Smooth muscle cell (in vitro differentiated cells): Measurements from ENCODE around the gene IL36RN. TPM values are rescaled to one million over a fixed set of nuclear protein-coding genes. Genes with fewer than 3 reads are reported as not detected.

Source experiments
- DNase-seq: peaks from one replicate; lab custom pipeline; 2025; ENCODE audit not compliant: unreplicated experiment; lab: John Stamatoyannopoulos, UW
- H2AFZ ChIP-seq: fragments of 200-600 bp; sonication (generic); 2 replicates; pipeline ENCODE4 v1.6.0; 2016; ENCODE audit warnings: antibody characterized with exemption, low read depth, mild to moderate bottlenecking
- H3F3A ChIP-seq: fragments of 200-600 bp; sonication (generic); 2 replicates; pipeline ENCODE4 v1.6.0; 2017; ENCODE audit warnings: antibody characterized with exemption, low read depth
- H3K27ac ChIP-seq: fragments of 200-600 bp; sonication (generic); 2 replicates; pipeline ENCODE4 v1.5.1; 2016; ENCODE audit warnings: low read depth, mild to moderate bottlenecking
- H3K27me3 ChIP-seq: fragments of 200-600 bp; sonication (generic); 2 replicates; pipeline ENCODE4 v1.6.1; 2016; ENCODE audit warnings: low read depth, mild to moderate bottlenecking
- H3K36me3 ChIP-seq: fragments of 200-600 bp; sonication (generic); 2 replicates; pipeline ENCODE4 v1.5.1; 2016; ENCODE audit warnings: low read depth
- H3K4me1 ChIP-seq: fragments of 200-600 bp; sonication (generic); 2 replicates; pipeline ENCODE4 v1.5.1; 2016; ENCODE audit warnings: low read depth
- H3K4me2 ChIP-seq: fragments of 200-600 bp; sonication (generic); 2 replicates; pipeline ENCODE4 v1.6.0; 2016; ENCODE audit warnings: mild to moderate bottlenecking
- H3K4me3 ChIP-seq: fragments of 200-600 bp; sonication (generic); 2 replicates; pipeline ENCODE4 v1.5.1; 2016; ENCODE audit warnings: mild to moderate bottlenecking
- H3K79me2 ChIP-seq: fragments of 200-600 bp; sonication (generic); 2 replicates; pipeline ENCODE4 v1.6.0; 2016; ENCODE audit warnings: low read depth, mild to moderate bottlenecking
- H3K9ac ChIP-seq: fragments of 200-600 bp; sonication (generic); 2 replicates; pipeline ENCODE4 v1.6.0; 2016; ENCODE audit warnings: low read depth
- H3K9me3 ChIP-seq: fragments of 200-600 bp; sonication (generic); replicated peaks from 2 replicates; pipeline ENCODE4 v1.5.1; 2016; ENCODE audit warnings: low read depth
- H4K20me1 ChIP-seq: fragments of 200-600 bp; sonication (generic); 2 replicates; pipeline ENCODE4 v1.6.0; 2016; ENCODE audit warnings: low read depth
- CTCF ChIP-seq: fragments of 200-600 bp; sonication (generic); IDR thresholded peaks from 2 replicates; pipeline ENCODE4 v1.5.1; 2017; ENCODE audit warnings: borderline replicate concordance, mild to moderate bottlenecking, antibody characterized with exemption; ENCODE audit not compliant: insufficient read depth, poor library complexity, severe bottlenecking
- WGBS: methylation state at CpG from one replicate; pipeline ENCODE4 v1.1.7; 2016; ENCODE audit warnings: low lambda C conversion rate; 5-methylcytosine and 5-hydroxymethylcytosine counted together
- polyA plus RNA-seq: library from polyadenylated mRNA; unstranded; fragments of >200 nt; fragmentation: Nextera tagmentation; extraction: Ambion mirVana; gene quantifications from 2 replicates; pipeline ENCODE4 v1.2.1, GENCODE V29; 2016
- total RNA-seq: library from RNA; depleted of rRNA; stranded (reverse); fragments of >200 nt; gene quantifications from 2 replicates; pipeline ENCODE4 v1.2.3, GENCODE V29; 2014

The IL36RN gene
- total and polyA plus RNA-seq, 2 experiments from 2014 or later: 1.5 to 7.8 TPM

GRCh38 chr2:113075600-113075999 lies 16.6 kb downstream of the IL36RN start:
- WGBS: 90% methylated on average over 3 of the region's 3 CpGs
- Histone ChIP-seq H3K4me1 (no peaks in the 10 kb centered on the region), H3K27ac (no peak overlapping the region), H3K4me3 (no peak overlapping the region), H3K9me3 (no peaks in the 10 kb centered on the region), H3K9ac (no peak overlapping the region), H3K79me2 (no peaks in the 10 kb centered on the region), H3F3A (peaks cover 4% of the 10 kb centered on the region), H3K36me3 (no peaks in the 10 kb centered on the region), H4K20me1 (no peaks in the 10 kb centered on the region), H3K4me2 (no peak overlapping the region), H3K27me3 (peaks cover 25% of the 10 kb centered on the region), H2AFZ (no peak overlapping the region)
- DNase-seq: no peak
- TF ChIP-seq CTCF: no peak

GRCh38 chr2:113076954-113077669 lies 18.1 kb downstream of the IL36RN start:
- H3K4me3 ChIP-seq: no peak overlapping the region
- no peak for TF ChIP-seq CTCF
- no peaks in the 10 kb centered on the region for H4K20me1 ChIP-seq
- peaks cover 4% of the 10 kb centered on the region for H3F3A ChIP-seq
- H3K27ac ChIP-seq: no peak overlapping the region
- no peak for DNase-seq
- peaks cover 25% of the 10 kb centered on the region for H3K27me3 ChIP-seq
- no peaks in the 10 kb centered on the region for H3K9me3 ChIP-seq
- H3K79me2 ChIP-seq: no peaks in the 10 kb centered on the region
- no peak overlapping the region for H2AFZ ChIP-seq
- H3K4me1 ChIP-seq: no peaks in the 10 kb centered on the region
- no peaks in the 10 kb centered on the region for H3K36me3 ChIP-seq
- no peak overlapping the region for H3K4me2 ChIP-seq
- WGBS: 80% methylated on average over 3 of the region's 3 CpGs
- no peak overlapping the region for H3K9ac ChIP-seq

- Histone ChIP-seq H3K27me3 (peaks cover 33% of the 10 kb centered on the region), H3K79me2 (no peaks in the 10 kb centered on the region), H3K4me3 (no peak overlapping the region), H3K27ac (peak overlapping the region; percentile 49), H4K20me1 (no peaks in the 10 kb centered on the region), H3K9me3 (no peaks in the 10 kb centered on the region), H3K36me3 (no peaks in the 10 kb centered on the region), H3K4me2 (no peak overlapping the region), H3F3A (peaks cover 4% of the 10 kb centered on the region), H2AFZ (no peak overlapping the region), H3K9ac (no peak overlapping the region), H3K4me1 (no peaks in the 10 kb centered on the region)
- DNase-seq: no peak
- WGBS: 58% methylated on average over 1 of the region's 1 CpG
- no peak for TF ChIP-seq CTCF
These were observed 18.9 kb downstream of the IL36RN start for GRCh38 chr2:113077921-113078320.

GRCh38 chr2:113078350-113078839 lies 19.4 kb downstream of the IL36RN start:
- no peaks in the 10 kb centered on the region for H4K20me1 ChIP-seq
- peak overlapping the region; percentile 49 for H3K27ac ChIP-seq
- no peaks in the 10 kb centered on the region for H3K9me3 ChIP-seq
- no peaks in the 10 kb centered on the region for H3K79me2 ChIP-seq
- no peak overlapping the region for H3K9ac ChIP-seq
- no peaks in the 10 kb centered on the region for H3K36me3 ChIP-seq
- peaks cover 36% of the 10 kb centered on the region for H3K27me3 ChIP-seq
- H3K4me1 ChIP-seq: no peaks in the 10 kb centered on the region
- no peak for TF ChIP-seq CTCF
- H2AFZ ChIP-seq: no peak overlapping the region
- WGBS: 74% methylated on average over 6 of the region's 6 CpGs
- DNase-seq: no peak
- H3K4me2 ChIP-seq: no peak overlapping the region
- H3K4me3 ChIP-seq: no peak overlapping the region
- H3F3A ChIP-seq: peaks cover 4% of the 10 kb centered on the region
